ENCODE measurements around the gene SORT1. TPM values are rescaled to one million over a fixed set of nuclear protein-coding genes. Genes with fewer than 3 reads are reported as not detected.

SORT1 gene
- polyA plus RNA-seq, 1 of the 3 experiments (the other 2 are of a cell fraction), result 8.5 TPM

DNA sequence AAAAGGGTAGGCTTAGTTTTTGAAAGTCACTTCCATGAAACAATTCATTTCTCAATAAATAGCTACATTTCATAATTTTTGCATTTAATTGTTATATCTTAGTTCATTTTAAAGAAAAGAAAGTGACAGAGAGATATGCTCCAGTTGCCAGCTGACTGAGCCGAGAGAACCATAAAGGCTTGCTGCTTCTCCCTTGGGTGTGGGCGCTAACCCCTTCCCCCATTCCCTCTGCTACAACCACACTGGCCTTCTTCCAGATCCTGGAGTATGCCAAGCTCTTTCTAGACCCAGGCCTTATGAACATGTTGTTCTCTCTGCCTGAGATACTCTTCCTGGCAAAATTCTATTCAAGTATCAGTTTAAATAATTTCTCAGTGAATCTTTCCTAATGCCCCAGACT is 12.3 kb downstream of the SORT1 start:
- Histone ChIP-seq H3K79me2 (ENCODE audit: insufficient read depth) (peaks cover 35% of the 10 kb centered on the region; the same call in 1 of the 2 replicates), H3K9ac (no peak overlapping the region), H3K4me1 (ENCODE audit: control insufficient read depth in 1 of 2, insufficient read depth in 2 of 2, low read depth in 1 of 2, low read length in 1 of 2) (peaks cover 10 to 11% of the 10 kb centered on the region in 2 experiments; a peak in 3 of 4 replicates), H3K27ac (ENCODE audit: low read depth in 2 of 2, low read length in 1 of 2) (no peak overlapping the region), H2AFZ (ENCODE audit: low read depth) (no peak overlapping the region), H3K27me3 (ENCODE audit: insufficient read depth) (no peaks in the 10 kb centered on the region), H4K20me1 (ENCODE audit: insufficient read depth) (no peaks in the 10 kb centered on the region), H3K4me3 (ENCODE audit: low read depth in 2 of 2, low read length in 1 of 2) (no peak overlapping the region), H3K9me3 (no peaks in the 10 kb centered on the region), H3K4me2 (no peak overlapping the region), H3K36me3 (replicated peaks in 1 of 2; ENCODE audit: control insufficient read depth in 1 of 2, insufficient read depth in 2 of 2, low read length in 1 of 2) (no peaks in the 10 kb centered on the region), H3K9me2 (no peaks in the 10 kb centered on the region), H3F3A (replicated peaks; ENCODE audit: insufficient read depth) (no peaks in the 10 kb centered on the region)
- 88% methylated on average over 2 of the region's 2 CpGs for WGBS (ENCODE audit: low lambda C conversion rate)
- no peak for DNase-seq
- ChIA-PET POLR2A (no interaction called here), CTCF (interaction anchor here (0.6 to 5.9 kb wide), 2 partner anchors 13 to 113 kb away, joined by 3 to 30 read pairs; partner anchors contain the start of gene SORT1)
- TF ChIP-seq RAD21 (IDR thresholded peaks at IDR 0.05; ENCODE audit: low read length) (no peak), NRF1 (IDR thresholded peaks at IDR 0.05; ENCODE audit: low read depth, low read length) (no peak), MXI1 (IDR thresholded peaks at IDR 0.05; ENCODE audit: low read depth, low read length) (no peak), TEAD4 (IDR thresholded peaks at IDR 0.05; ENCODE audit: borderline replicate concordance, insufficient read depth) (no peak), EZH2phosphoT487 (IDR thresholded peaks at IDR 0.05; ENCODE audit: borderline replicate concordance, low read depth) (no peak)
- TF ChIP-seq, protein P1, sequence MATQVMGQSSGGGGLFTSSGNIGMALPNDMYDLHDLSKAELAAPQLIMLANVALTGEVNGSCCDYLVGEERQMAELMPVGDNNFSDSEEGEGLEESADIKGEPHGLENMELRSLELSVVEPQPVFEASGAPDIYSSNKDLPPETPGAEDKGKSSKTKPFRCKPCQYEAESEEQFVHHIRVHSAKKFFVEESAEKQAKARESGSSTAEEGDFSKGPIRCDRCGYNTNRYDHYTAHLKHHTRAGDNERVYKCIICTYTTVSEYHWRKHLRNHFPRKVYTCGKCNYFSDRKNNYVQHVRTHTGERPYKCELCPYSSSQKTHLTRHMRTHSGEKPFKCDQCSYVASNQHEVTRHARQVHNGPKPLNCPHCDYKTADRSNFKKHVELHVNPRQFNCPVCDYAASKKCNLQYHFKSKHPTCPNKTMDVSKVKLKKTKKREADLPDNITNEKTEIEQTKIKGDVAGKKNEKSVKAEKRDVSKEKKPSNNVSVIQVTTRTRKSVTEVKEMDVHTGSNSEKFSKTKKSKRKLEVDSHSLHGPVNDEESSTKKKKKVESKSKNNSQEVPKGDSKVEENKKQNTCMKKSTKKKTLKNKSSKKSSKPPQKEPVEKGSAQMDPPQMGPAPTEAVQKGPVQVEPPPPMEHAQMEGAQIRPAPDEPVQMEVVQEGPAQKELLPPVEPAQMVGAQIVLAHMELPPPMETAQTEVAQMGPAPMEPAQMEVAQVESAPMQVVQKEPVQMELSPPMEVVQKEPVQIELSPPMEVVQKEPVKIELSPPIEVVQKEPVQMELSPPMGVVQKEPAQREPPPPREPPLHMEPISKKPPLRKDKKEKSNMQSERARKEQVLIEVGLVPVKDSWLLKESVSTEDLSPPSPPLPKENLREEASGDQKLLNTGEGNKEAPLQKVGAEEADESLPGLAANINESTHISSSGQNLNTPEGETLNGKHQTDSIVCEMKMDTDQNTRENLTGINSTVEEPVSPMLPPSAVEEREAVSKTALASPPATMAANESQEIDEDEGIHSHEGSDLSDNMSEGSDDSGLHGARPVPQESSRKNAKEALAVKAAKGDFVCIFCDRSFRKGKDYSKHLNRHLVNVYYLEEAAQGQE (IDR thresholded peaks at IDR 0.05; ENCODE audit: low read depth, low read length), result no peak
- TF ChIP-seq, protein P2, sequence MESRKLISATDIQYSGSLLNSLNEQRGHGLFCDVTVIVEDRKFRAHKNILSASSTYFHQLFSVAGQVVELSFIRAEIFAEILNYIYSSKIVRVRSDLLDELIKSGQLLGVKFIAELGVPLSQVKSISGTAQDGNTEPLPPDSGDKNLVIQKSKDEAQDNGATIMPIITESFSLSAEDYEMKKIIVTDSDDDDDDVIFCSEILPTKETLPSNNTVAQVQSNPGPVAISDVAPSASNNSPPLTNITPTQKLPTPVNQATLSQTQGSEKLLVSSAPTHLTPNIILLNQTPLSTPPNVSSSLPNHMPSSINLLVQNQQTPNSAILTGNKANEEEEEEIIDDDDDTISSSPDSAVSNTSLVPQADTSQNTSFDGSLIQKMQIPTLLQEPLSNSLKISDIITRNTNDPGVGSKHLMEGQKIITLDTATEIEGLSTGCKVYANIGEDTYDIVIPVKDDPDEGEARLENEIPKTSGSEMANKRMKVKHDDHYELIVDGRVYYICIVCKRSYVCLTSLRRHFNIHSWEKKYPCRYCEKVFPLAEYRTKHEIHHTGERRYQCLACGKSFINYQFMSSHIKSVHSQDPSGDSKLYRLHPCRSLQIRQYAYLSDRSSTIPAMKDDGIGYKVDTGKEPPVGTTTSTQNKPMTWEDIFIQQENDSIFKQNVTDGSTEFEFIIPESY (IDR thresholded peaks at IDR 0.05; ENCODE audit: borderline replicate concordance, low read depth), result no peak

DNA sequence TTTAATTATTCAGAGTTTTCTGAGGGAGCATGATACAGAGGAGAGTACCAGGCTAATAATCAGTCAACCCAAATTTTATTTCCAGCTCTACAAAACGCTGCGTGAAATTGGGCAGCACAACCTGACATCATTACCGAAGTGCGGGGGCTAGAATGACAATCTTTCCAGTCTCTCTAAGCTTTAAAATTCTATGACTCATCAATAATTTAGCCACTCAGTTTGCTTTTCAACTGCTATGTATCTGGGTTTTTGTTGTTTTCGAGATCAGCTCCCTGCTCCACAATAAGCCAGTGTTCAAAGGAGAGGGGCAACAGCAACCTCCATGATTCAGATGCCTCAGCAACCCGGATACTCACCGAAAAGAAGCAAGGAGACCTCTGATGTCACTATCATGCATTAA is 13.9 kb downstream of the SORT1 start:
- Histone ChIP-seq H3K79me2 (ENCODE audit: insufficient read depth) (peaks cover 32% of the 10 kb centered on the region), H3K4me2 (no peak overlapping the region), H4K20me1 (ENCODE audit: insufficient read depth) (no peaks in the 10 kb centered on the region), H3K4me1 (ENCODE audit: control insufficient read depth in 1 of 2, insufficient read depth in 2 of 2, low read depth in 1 of 2, low read length in 1 of 2) (peaks cover 10 to 18% of the 10 kb centered on the region in 2 experiments; a peak in 3 of 4 replicates), H3K9ac (no peak overlapping the region), H2AFZ (ENCODE audit: low read depth) (no peak overlapping the region), H3K27me3 (ENCODE audit: insufficient read depth) (no peaks in the 10 kb centered on the region), H3K9me2 (no peaks in the 10 kb centered on the region), H3K9me3 (no peaks in the 10 kb centered on the region), H3K27ac (ENCODE audit: low read depth in 2 of 2, low read length in 1 of 2) (no peak overlapping the region), H3K4me3 (ENCODE audit: low read depth in 2 of 2, low read length in 1 of 2) (no peak overlapping the region), H3F3A (replicated peaks; ENCODE audit: insufficient read depth) (no peaks in the 10 kb centered on the region), H3K36me3 (replicated peaks in 1 of 2; ENCODE audit: control insufficient read depth in 1 of 2, insufficient read depth in 2 of 2, low read length in 1 of 2) (no peaks in the 10 kb centered on the region)
- no peak for DNase-seq
- CTCF ChIA-PET, result interaction anchor here (0.7 to 5.9 kb wide), 5 partner anchors 10 to 107 kb away, joined by 3 to 30 read pairs (median 3); partner anchors contain the start of gene SORT1
- POLR2A ChIA-PET, result no interaction called here
- WGBS (ENCODE audit: low lambda C conversion rate), result 92% methylated on average over 7 of the region's 7 CpGs
- no peak for TF ChIP-seq TAF1 (IDR thresholded peaks at IDR 0.05; ENCODE audit: borderline replicate concordance, low read depth, low read length)
- no peak for TF ChIP-seq GABPA (IDR thresholded peaks at IDR 0.05; ENCODE audit: low read depth)
- TF ChIP-seq FOXJ3 (CRISPR knock-in tag; IDR thresholded peaks at IDR 0.05), result no peak
- TF ChIP-seq TEAD4 (IDR thresholded peaks at IDR 0.05; ENCODE audit: borderline replicate concordance, insufficient read depth), result no peak
- TF ChIP-seq, protein P3, sequence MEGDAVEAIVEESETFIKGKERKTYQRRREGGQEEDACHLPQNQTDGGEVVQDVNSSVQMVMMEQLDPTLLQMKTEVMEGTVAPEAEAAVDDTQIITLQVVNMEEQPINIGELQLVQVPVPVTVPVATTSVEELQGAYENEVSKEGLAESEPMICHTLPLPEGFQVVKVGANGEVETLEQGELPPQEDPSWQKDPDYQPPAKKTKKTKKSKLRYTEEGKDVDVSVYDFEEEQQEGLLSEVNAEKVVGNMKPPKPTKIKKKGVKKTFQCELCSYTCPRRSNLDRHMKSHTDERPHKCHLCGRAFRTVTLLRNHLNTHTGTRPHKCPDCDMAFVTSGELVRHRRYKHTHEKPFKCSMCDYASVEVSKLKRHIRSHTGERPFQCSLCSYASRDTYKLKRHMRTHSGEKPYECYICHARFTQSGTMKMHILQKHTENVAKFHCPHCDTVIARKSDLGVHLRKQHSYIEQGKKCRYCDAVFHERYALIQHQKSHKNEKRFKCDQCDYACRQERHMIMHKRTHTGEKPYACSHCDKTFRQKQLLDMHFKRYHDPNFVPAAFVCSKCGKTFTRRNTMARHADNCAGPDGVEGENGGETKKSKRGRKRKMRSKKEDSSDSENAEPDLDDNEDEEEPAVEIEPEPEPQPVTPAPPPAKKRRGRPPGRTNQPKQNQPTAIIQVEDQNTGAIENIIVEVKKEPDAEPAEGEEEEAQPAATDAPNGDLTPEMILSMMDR (IDR thresholded peaks at IDR 0.05), result no peak
- TF ChIP-seq FOXM1 (IDR thresholded peaks at IDR 0.05; ENCODE audit: low read depth), result no peak
- TF ChIP-seq, protein P4, sequence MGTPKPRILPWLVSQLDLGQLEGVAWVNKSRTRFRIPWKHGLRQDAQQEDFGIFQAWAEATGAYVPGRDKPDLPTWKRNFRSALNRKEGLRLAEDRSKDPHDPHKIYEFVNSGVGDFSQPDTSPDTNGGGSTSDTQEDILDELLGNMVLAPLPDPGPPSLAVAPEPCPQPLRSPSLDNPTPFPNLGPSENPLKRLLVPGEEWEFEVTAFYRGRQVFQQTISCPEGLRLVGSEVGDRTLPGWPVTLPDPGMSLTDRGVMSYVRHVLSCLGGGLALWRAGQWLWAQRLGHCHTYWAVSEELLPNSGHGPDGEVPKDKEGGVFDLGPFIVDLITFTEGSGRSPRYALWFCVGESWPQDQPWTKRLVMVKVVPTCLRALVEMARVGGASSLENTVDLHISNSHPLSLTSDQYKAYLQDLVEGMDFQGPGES (IDR thresholded peaks at IDR 0.05; ENCODE audit: low read depth, low read length), result no peak
- TF ChIP-seq, protein P5, sequence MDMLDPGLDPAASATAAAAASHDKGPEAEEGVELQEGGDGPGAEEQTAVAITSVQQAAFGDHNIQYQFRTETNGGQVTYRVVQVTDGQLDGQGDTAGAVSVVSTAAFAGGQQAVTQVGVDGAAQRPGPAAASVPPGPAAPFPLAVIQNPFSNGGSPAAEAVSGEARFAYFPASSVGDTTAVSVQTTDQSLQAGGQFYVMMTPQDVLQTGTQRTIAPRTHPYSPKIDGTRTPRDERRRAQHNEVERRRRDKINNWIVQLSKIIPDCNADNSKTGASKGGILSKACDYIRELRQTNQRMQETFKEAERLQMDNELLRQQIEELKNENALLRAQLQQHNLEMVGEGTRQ (IDR thresholded peaks at IDR 0.05; ENCODE audit: borderline replicate concordance, low read depth, low read length), result no peak
- no peak for TF ChIP-seq SIN3A (IDR thresholded peaks at IDR 0.05; ENCODE audit: borderline replicate concordance, low read depth, low read length)
- TF ChIP-seq, protein P6, sequence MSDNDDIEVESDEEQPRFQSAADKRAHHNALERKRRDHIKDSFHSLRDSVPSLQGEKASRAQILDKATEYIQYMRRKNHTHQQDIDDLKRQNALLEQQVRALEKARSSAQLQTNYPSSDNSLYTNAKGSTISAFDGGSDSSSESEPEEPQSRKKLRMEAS (IDR thresholded peaks at IDR 0.05; ENCODE audit: low read depth), result no peak
